PC-3 (cell line): ENCODE results near the gene MORN1.

Source experiments
- EZH2 ChIP-seq: fragments of 300-600 bp; sonication (generic); IDR thresholded peaks from one replicate; pipeline ENCODE4 v1.6.1; 2017; ENCODE audit warnings: antibody characterized with exemption, mild to moderate bottlenecking, low read length; ENCODE audit not compliant: unreplicated experiment
- EZH2phosphoT487 ChIP-seq: fragments of 300-600 bp; sonication (generic); IDR thresholded peaks from 2 replicates; pipeline ENCODE4 v1.6.1; 2018; ENCODE audit warnings: mild to moderate bottlenecking, antibody characterized with exemption, low read length, borderline replicate concordance
- TF ChIP-seq, protein P1 (sequence below): fragments of 300-600 bp; sonication (generic); conservative IDR thresholded peaks from 2 replicates; pipeline ENCODE4 v1.5.1; 2017; ENCODE audit warnings: antibody characterized with exemption, low read depth, mild to moderate bottlenecking, low read length

DNA sequence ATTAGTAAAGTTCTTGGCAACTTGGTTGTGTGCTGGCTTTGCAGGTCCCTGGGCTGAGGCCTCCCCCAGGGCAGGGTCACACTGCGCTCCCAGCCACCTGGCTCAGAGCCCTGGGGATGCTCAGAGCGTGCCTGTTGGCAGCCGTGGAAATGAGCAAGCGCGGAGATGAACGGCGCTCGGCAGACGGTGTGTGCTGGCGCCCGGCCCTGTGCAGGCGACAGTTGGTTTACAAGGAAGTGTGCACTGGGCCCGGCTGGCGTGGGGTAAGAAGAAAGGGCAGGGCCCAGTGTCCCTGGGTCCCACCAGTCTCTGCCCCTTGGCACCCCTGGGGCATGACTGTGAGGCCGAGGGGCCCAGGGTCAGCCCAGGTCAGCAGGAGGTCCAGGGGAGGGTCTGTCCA is 46.7 kb upstream of the MORN1 start:
- TF ChIP-seq, protein P1, sequence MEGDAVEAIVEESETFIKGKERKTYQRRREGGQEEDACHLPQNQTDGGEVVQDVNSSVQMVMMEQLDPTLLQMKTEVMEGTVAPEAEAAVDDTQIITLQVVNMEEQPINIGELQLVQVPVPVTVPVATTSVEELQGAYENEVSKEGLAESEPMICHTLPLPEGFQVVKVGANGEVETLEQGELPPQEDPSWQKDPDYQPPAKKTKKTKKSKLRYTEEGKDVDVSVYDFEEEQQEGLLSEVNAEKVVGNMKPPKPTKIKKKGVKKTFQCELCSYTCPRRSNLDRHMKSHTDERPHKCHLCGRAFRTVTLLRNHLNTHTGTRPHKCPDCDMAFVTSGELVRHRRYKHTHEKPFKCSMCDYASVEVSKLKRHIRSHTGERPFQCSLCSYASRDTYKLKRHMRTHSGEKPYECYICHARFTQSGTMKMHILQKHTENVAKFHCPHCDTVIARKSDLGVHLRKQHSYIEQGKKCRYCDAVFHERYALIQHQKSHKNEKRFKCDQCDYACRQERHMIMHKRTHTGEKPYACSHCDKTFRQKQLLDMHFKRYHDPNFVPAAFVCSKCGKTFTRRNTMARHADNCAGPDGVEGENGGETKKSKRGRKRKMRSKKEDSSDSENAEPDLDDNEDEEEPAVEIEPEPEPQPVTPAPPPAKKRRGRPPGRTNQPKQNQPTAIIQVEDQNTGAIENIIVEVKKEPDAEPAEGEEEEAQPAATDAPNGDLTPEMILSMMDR, result no peak
- TF ChIP-seq EZH2 (no peak), EZH2phosphoT487 (no peak)
